Parathyroid adenoma (tissue), 2 donors: ENCODE results near the gene SLC9A3.

Experiments
- H2AFZ ChIP-seq: fragments of 300-600 bp; sonication (generic); one replicate; pipeline ENCODE4 v1.7.0; 2017; ENCODE audit warnings: antibody characterized with exemption, mild to moderate bottlenecking
- H3K27ac ChIP-seq: fragments of 300-600 bp; sonication (generic); one replicate; pipeline ENCODE4 v1.7.0; 2017
- H3K27me3 ChIP-seq: fragments of 300-600 bp; sonication (generic); one replicate; pipeline ENCODE4 v1.7.0; 2017; ENCODE audit warnings: low read length; ENCODE audit not compliant: control insufficient read depth, insufficient read depth
- H3K36me3 ChIP-seq: fragments of 300-600 bp; sonication (generic); one replicate; pipeline ENCODE4 v1.7.0; 2017; ENCODE audit warnings: low read length; ENCODE audit not compliant: control insufficient read depth, insufficient read depth
- H3K4me1 ChIP-seq: fragments of 300-600 bp; sonication (generic); one replicate; pipeline ENCODE4 v1.7.0; 2017; ENCODE audit warnings: control low read depth
- H3K4me2 ChIP-seq: fragments of 300-600 bp; sonication (generic); one replicate; pipeline ENCODE4 v1.7.0; 2017; ENCODE audit warnings: low read length
- H3K4me3 ChIP-seq: fragments of 300-600 bp; sonication (generic); one replicate; pipeline ENCODE4 v1.7.0; 2017; ENCODE audit warnings: low read depth, low read length
- H3K79me2 ChIP-seq: fragments of 300-600 bp; sonication (generic); one replicate; pipeline ENCODE4 v1.7.0; 2017; ENCODE audit warnings: control low read depth
- H3K9ac ChIP-seq: fragments of 300-600 bp; sonication (generic); one replicate; pipeline ENCODE4 v1.7.0; 2017; ENCODE audit warnings: mild to moderate bottlenecking
- H3K9me3 ChIP-seq: fragments of 300-600 bp; sonication (generic); one replicate; pipeline ENCODE4 v1.7.0; 2017; ENCODE audit warnings: low read length; ENCODE audit not compliant: control insufficient read depth
- TF ChIP-seq, protein P1 (sequence below): fragments of 300-600 bp; sonication (generic); IDR thresholded peaks from one replicate; pipeline ENCODE4 v1.7.0; 2017; ENCODE audit warnings: antibody characterized with exemption, mild to moderate bottlenecking
- donor health status: primary hyperparathyroidism.

The SLC9A3 gene

DNA sequence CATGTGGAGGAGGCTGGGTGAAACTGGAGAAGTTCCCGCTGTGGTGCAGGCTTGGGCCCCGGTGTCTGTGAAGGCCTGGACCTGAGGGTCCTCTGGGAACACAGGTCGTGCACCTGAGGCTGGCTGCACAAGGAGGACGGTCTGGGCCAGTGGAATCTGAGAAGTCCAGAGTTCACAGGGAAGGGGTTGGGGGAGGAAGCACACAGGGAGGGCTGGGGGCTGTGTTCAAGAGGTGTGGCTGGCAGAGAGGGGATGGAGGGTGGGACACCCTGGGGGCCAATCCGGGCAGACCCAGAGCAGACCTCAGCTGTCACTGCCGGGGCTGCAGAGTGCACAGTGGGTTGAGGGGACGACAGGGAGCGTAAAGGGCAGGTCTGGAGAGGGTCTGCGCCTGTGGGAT lies 2.6 kb downstream of the SLC9A3 start:
- peaks cover 3% of the 10 kb centered on the region for H3K27me3 ChIP-seq
- H3K9me3 ChIP-seq: no peaks in the 10 kb centered on the region
- H3K9ac ChIP-seq: no peak overlapping the region
- no peak overlapping the region for H3K4me2 ChIP-seq
- H3K27ac ChIP-seq: no peak overlapping the region
- no peak overlapping the region for H3K4me3 ChIP-seq
- no peaks in the 10 kb centered on the region for H3K36me3 ChIP-seq
- no peaks in the 10 kb centered on the region for H3K4me1 ChIP-seq
- TF ChIP-seq, protein P1, sequence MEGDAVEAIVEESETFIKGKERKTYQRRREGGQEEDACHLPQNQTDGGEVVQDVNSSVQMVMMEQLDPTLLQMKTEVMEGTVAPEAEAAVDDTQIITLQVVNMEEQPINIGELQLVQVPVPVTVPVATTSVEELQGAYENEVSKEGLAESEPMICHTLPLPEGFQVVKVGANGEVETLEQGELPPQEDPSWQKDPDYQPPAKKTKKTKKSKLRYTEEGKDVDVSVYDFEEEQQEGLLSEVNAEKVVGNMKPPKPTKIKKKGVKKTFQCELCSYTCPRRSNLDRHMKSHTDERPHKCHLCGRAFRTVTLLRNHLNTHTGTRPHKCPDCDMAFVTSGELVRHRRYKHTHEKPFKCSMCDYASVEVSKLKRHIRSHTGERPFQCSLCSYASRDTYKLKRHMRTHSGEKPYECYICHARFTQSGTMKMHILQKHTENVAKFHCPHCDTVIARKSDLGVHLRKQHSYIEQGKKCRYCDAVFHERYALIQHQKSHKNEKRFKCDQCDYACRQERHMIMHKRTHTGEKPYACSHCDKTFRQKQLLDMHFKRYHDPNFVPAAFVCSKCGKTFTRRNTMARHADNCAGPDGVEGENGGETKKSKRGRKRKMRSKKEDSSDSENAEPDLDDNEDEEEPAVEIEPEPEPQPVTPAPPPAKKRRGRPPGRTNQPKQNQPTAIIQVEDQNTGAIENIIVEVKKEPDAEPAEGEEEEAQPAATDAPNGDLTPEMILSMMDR: no peak
- no peaks in the 10 kb centered on the region for H3K79me2 ChIP-seq
- no peak overlapping the region for H2AFZ ChIP-seq

DNA sequence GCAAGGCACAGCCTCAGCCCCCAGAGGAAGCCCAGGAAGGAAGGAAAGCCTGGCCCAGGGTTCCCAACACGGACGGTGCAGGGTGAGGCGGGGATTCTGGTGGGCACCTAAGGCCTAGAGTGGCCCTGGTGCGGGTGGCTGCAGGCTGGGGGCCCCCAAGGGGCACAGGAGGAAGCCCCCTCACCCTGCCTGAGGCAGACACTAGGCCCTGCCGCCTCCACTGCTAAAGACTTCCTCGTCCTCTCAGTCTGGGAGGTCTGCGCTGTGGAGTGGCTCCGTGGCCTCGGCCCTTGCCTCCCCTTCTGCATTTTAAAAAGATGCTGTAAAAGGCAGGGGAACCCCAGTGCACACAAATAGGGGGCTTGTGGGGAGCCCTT lies 3.4 kb downstream of the SLC9A3 start:
- Histone ChIP-seq H3K27me3 (peaks cover 3% of the 10 kb centered on the region), H2AFZ (no peak overlapping the region), H3K9ac (no peak overlapping the region), H3K79me2 (no peaks in the 10 kb centered on the region), H3K9me3 (no peaks in the 10 kb centered on the region), H3K27ac (no peak overlapping the region), H3K4me3 (no peak overlapping the region), H3K36me3 (no peaks in the 10 kb centered on the region), H3K4me1 (no peaks in the 10 kb centered on the region), H3K4me2 (no peak overlapping the region)
- TF ChIP-seq, protein P1: no peak

DNA sequence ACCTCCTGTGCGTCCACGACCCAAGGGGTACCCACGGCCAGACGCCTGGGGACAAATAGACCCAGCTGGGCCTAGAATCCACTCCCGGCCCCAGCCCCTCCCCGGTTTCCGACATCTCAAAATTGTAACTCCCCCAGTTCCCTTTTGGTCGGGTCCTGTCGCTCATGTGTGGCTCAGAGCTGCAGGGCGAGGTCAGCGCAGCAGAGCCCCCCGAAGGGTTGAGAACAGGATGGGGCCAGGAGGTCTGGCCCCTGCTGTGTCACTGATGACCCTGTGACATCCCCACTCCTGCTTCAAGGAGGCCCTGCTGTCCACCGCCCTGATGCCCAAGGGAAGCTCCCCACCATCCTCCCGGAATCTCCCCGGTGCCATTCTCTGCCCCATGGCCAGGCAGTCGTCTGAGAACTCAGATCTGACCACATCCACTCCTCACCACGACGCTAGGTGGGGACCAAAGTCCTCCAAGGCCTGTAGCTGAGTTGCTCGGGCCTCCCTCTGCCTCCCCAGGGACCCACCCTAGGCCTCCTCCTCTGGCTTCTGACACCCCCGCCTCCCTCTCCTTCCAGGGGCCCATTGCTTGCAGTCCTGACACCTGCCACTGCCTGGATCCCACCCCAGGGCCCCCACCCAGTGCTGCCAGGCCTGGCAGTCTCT lies 3.9 kb downstream of the SLC9A3 start:
- Histone ChIP-seq H3K79me2 (no peaks in the 10 kb centered on the region), H3K4me1 (no peaks in the 10 kb centered on the region), H3K9ac (no peak overlapping the region), H3K36me3 (no peaks in the 10 kb centered on the region), H2AFZ (no peak overlapping the region), H3K4me3 (no peak overlapping the region), H3K9me3 (no peaks in the 10 kb centered on the region), H3K27me3 (peaks cover 3% of the 10 kb centered on the region), H3K4me2 (no peak overlapping the region), H3K27ac (no peak overlapping the region)
- TF ChIP-seq, protein P1: no peak

DNA sequence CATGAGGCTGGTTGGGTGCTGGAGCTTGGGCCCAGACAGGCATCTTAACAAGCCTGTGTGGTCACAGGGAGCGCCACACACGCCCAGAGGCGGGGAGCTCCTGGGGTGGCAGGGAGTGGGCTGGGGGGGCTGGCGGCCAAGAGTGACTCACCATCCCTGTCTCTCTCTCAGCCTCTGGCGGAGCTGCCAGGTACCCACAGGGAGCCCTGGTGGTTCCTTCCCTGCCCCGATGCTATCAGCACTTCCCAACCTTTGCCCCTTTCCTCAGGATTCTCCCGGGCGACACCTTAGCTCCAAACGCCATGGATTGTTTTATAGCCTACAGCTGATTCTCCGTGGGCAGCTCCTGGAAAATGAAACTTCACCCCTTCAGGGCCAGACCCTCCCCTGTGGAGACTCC lies 5.5 kb downstream of the SLC9A3 start:
- Histone ChIP-seq H3K27ac (no peak overlapping the region), H3K79me2 (no peaks in the 10 kb centered on the region), H3K36me3 (no peaks in the 10 kb centered on the region), H3K9me3 (no peaks in the 10 kb centered on the region), H3K9ac (no peak overlapping the region), H3K4me3 (no peak overlapping the region), H2AFZ (no peak overlapping the region), H3K4me2 (no peak overlapping the region), H3K4me1 (no peaks in the 10 kb centered on the region), H3K27me3 (peaks cover 3% of the 10 kb centered on the region)
- TF ChIP-seq, protein P1: no peak

DNA sequence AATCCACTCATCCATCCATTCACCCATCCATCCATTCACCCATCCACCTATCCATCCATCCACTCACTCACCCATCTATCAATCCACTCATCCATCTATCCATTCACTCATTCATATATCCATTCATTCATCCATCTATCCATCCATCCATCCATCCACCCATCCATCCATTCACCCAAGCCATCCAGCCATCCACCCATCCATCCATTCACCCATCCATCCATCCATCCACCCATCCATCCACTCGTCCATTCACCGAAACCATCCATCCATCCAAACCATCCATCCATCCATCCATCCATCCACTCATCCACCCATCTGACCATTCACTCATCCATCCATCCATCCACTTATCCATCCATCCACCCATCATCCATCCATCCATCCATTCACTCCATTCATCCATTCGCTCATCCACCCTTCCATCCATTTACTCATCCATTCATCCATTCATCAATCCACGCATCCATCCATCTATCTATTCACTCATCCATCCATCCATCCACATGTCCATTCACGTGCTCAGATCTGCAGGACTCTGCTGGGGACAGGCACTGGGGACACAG lies 6.6 kb downstream of the SLC9A3 start:
- TF ChIP-seq, protein P1: no peak
- Histone ChIP-seq H3K4me2 (no peak overlapping the region), H3K9ac (no peak overlapping the region), H3K27ac (no peak overlapping the region), H3K9me3 (no peaks in the 10 kb centered on the region), H3K79me2 (no peaks in the 10 kb centered on the region), H3K27me3 (peaks cover under 1% of the 10 kb centered on the region), H2AFZ (no peak overlapping the region), H3K36me3 (no peaks in the 10 kb centered on the region), H3K4me1 (no peaks in the 10 kb centered on the region), H3K4me3 (no peak overlapping the region)
